ENCODE data around the gene SNRPA1.

SNRPA1 gene

GRCh38 chr15:101318147-101318819 is 23.2 kb upstream of the SNRPA1 start:
- DNase-seq, result no peak

GRCh38 chr15:101317336-101317872 is 22.4 kb upstream of the SNRPA1 start:
- no peak for DNase-seq

- no peak for DNase-seq
Observed at GRCh38 chr15:101316529-101316928, 21.5 kb upstream of the SNRPA1 start.

GRCh38 chr15:101315736-101316135 is 20.7 kb upstream of the SNRPA1 start:
- no peak for DNase-seq

GRCh38 chr15:101314336-101315125 is 19.5 kb upstream of the SNRPA1 start:
- no peak for DNase-seq

GRCh38 chr15:101313041-101313761 is 18.2 kb upstream of the SNRPA1 start:
- DNase-seq, result no peak

- DNase-seq, result no peak
Observed at GRCh38 chr15:101310508-101310907, 15.5 kb upstream of the SNRPA1 start.

- no peak for DNase-seq
Observed at GRCh38 chr15:101310161-101310480, 15.1 kb upstream of the SNRPA1 start.

GRCh38 chr15:101309436-101310160 is 14.6 kb upstream of the SNRPA1 start:
- no peak for DNase-seq

- no peak for DNase-seq
Observed at GRCh38 chr15:101308604-101309435, 13.8 kb upstream of the SNRPA1 start.

GRCh38 chr15:101307897-101308603 is 13.0 kb upstream of the SNRPA1 start:
- no peak for DNase-seq

GRCh38 chr15:101307048-101307896 is 12.2 kb upstream of the SNRPA1 start:
- DNase-seq, result no peak

GRCh38 chr15:101306341-101307047 is 11.4 kb upstream of the SNRPA1 start:
- DNase-seq, result no peak

- no peak for DNase-seq
Observed at GRCh38 chr15:101305820-101306255, 10.8 kb upstream of the SNRPA1 start.

GRCh38 chr15:101303408-101303807 is 8.4 kb upstream of the SNRPA1 start:
- DNase-seq, result no peak

GRCh38 chr15:101296418-101297405 is 1.7 kb upstream of the SNRPA1 start:
- no peak for DNase-seq

- no peak for DNase-seq
Observed at GRCh38 chr15:101295607-101296161, 636 bp upstream of the SNRPA1 start.

- no peak for DNase-seq
Observed at GRCh38 chr15:101293122-101293521, 1.9 kb downstream of the SNRPA1 start.
